OCI-LY7 (cell line): Measurements from ENCODE around the gene SLC39A3. TPM values are rescaled to one million over a fixed set of nuclear protein-coding genes. Genes with fewer than 3 reads are reported as not detected.
A peak's percentile ranks its signal among the peaks of the same experiment; 100 is the strongest.

Experiments
- BruUV-seq: library from RNA; stranded (reverse); fragments of 400-500 nt; replicated peaks from 2 replicates; lab custom pipeline; 2021; lab: Mats Ljungman, UMichigan
- CTCF ChIA-PET: fragments of 300-600 bp; sonication (Branson Sonifier 250); formaldehyde crosslinking; loops from one replicate; lab custom pipeline; 2022; ENCODE audit warnings: antibody characterized with exemption; ENCODE audit not compliant: unreplicated experiment; lab: Charles Lee
- POLR2A ChIA-PET: fragments of 300-600 bp; sonication (Branson Sonifier 250); formaldehyde crosslinking; loops from one replicate; lab custom pipeline; 2022; ENCODE audit warnings: antibody characterized with exemption; lab: Charles Lee
- DNase-seq: peaks from one replicate; pipeline ENCODE4 v3.0.0-alpha.2; 2015; ENCODE audit warnings: low spot score
- H2AFZ ChIP-seq: fragments of 200-600 bp; sonication (generic), shearing (Covaris generic); 2 replicates; pipeline ENCODE4 v1.6.1; 2014; ENCODE audit warnings: mild to moderate bottlenecking, antibody characterized with exemption, low read length, moderate library complexity
- H3K27ac ChIP-seq: fragments of 200-600 bp; sonication (generic); 2 replicates; pipeline ENCODE4 v1.5.1; 2014; ENCODE audit warnings: mixed run types, low read depth, mild to moderate bottlenecking, moderate library complexity, low read length, inconsistent platforms; ENCODE audit not compliant: poor library complexity, severe bottlenecking
- H3K36me3 ChIP-seq: fragments of 200-600 bp; sonication (generic); 2 replicates; pipeline ENCODE4 v1.6.1; 2014; ENCODE audit warnings: mild to moderate bottlenecking, antibody characterized with exemption, low read length, moderate library complexity, mixed read lengths; ENCODE audit not compliant: insufficient read depth
- H3K4me1 ChIP-seq: fragments of 200-600 bp; sonication (generic); 2 replicates; pipeline ENCODE4 v1.5.1; 2014; ENCODE audit warnings: mild to moderate bottlenecking, low read length; ENCODE audit not compliant: insufficient read depth, poor library complexity, severe bottlenecking
- H3K4me2 ChIP-seq: fragments of 200-600 bp; sonication (generic); 2 replicates; pipeline ENCODE4 v1.6.1; 2014; ENCODE audit warnings: mild to moderate bottlenecking, low read length
- H3K4me3 ChIP-seq: fragments of 200-600 bp; sonication (generic); 2 replicates; pipeline ENCODE4 v1.5.1; 2014; ENCODE audit warnings: mild to moderate bottlenecking, low read depth, low read length; ENCODE audit not compliant: poor library complexity, severe bottlenecking
- H3K79me2 ChIP-seq: fragments of 200-600 bp; sonication (generic); 2 replicates; pipeline ENCODE4 v1.6.1; 2016; ENCODE audit warnings: low read depth, mild to moderate bottlenecking, low read length, moderate library complexity, mixed read lengths; ENCODE audit not compliant: insufficient read depth
- H3K9me2 ChIP-seq: fragments of 200-600 bp; sonication (generic); 2 replicates; pipeline ENCODE4 v1.6.1; 2016; ENCODE audit warnings: mild to moderate bottlenecking, low read length, mixed read lengths; ENCODE audit not compliant: insufficient read depth
- H3K9me3 ChIP-seq: fragments of 200-600 bp; sonication (generic); 2 replicates; pipeline ENCODE4 v1.6.1; 2014; ENCODE audit warnings: mild to moderate bottlenecking, mixed run types, low read length, mixed read lengths
- H4K20me1 ChIP-seq: fragments of 200-600 bp; sonication (generic); 2 replicates; pipeline ENCODE4 v1.6.1; 2014; ENCODE audit warnings: mild to moderate bottlenecking, antibody characterized with exemption, low read length, moderate library complexity, mixed read lengths; ENCODE audit not compliant: insufficient read depth
- CTCF ChIP-seq: fragments of 200-600 bp; sonication (generic); conservative IDR thresholded peaks from 2 replicates; pipeline ENCODE4 v1.5.1; 2014; ENCODE audit warnings: mild to moderate bottlenecking, antibody characterized with exemption, low read length, moderate library complexity, mixed read lengths
- EZH2phosphoT487 ChIP-seq: fragments of 200-600 bp; sonication (generic); IDR thresholded peaks from 2 replicates; pipeline ENCODE4 v1.6.1; 2018; ENCODE audit warnings: low read depth, borderline replicate concordance, mild to moderate bottlenecking, mixed run types, antibody characterized with exemption, low read length, moderate library complexity, mixed read lengths
- intact Hi-C: fragments of 100-400 bp; cut with micrococcal nuclease; formaldehyde crosslinking; loops from one replicate; pipeline ENCODE4 v1.10.0; 2022; ENCODE audit not compliant: unreplicated experiment
- total RNA-seq, 2 experiments: library from RNA; depleted of rRNA in 1 of 2; stranded (reverse); fragments of >200 nt in 1 of 2; shearing (Covaris generic) in 1 of 2; gene quantifications; 2 replicates each; pipeline ENCODE4 v1.2.3, GENCODE V29; 2014 to 2022

Gene SLC39A3
- total RNA-seq, 2 experiments from 2014 or later = 45.6 to 46.8 TPM

DNA sequence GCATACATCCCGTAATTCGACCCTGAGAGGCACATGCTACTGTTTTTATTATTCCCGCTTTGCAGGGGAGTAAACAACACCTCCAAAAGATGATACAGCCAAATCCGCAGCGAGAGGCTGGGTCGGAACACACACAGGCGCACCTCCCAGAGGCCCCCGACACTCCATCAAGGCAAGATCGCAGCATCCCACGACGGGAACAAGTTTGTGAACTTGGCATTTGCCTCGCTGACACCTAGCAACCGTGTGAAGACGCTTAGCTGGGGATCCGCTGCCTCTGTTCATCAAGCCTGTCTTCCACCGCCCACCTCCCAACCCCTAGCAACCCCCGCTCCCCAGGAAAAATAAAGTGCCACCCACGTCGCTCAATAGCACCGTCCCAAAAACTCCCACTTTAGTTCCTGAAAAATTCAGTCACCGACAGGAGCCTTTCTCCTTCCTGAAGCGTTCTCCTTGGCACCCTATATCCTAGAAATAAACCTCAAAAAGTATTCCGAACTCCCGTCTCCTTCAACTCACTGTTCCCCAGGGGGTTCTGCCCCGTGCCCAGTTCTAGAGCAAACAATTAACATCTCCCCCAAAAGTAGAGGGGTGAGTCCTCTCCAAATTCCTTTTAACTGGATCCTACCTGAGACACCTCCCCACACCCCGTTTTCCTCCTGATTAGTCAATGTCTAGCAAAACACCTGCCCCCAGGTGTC is 39.0 kb downstream of the SLC39A3 start:
- intact Hi-C loops = no loop called here
- peak; percentile 44 for DNase-seq
- no peak for TF ChIP-seq CTCF
- no peak for TF ChIP-seq EZH2phosphoT487
- no peaks in the 10 kb centered on the region for H3K36me3 ChIP-seq
- H4K20me1 ChIP-seq = peaks cover 4% of the 10 kb centered on the region; the same call in 1 of the 2 replicates
- no peaks in the 10 kb centered on the region for H3K79me2 ChIP-seq
- no peaks in the 10 kb centered on the region for H3K9me3 ChIP-seq
- H3K4me3 ChIP-seq = peak overlapping the region; percentile 78
- CTCF ChIA-PET = no interaction called here
- H3K9me2 ChIP-seq = no peaks in the 10 kb centered on the region
- BruUV-seq = no TSS peak
- POLR2A ChIA-PET = interaction anchor here (0.7 to 1.5 kb wide), 3 partner anchors 10 to 224 kb away, joined by 3 to 4 read pairs (median 3); partner anchors contain the start of gene GADD45B
- H2AFZ ChIP-seq = no peak overlapping the region
- H3K27ac ChIP-seq = peak overlapping the region; percentile 90
- peaks cover 65% of the 10 kb centered on the region for H3K4me1 ChIP-seq
- peak overlapping the region; percentile 76 for H3K4me2 ChIP-seq

- intact Hi-C loops = loop anchor here (2.0 kb wide), 3 partner anchors 19 to 49 kb away; no protein-coding TSS in a partner anchor
- TF ChIP-seq CTCF (no peak), EZH2phosphoT487 (no peak)
- BruUV-seq = no TSS peak
- peak overlapping the region; percentile 90 for H3K27ac ChIP-seq
- H4K20me1 ChIP-seq = peaks cover 4% of the 10 kb centered on the region; the same call in 1 of the 2 replicates
- POLR2A ChIA-PET = interaction anchor here (0.5 to 1.5 kb wide), 3 partner anchors 9 to 67 kb away, joined by 4 to 9 read pairs (median 5); no protein-coding TSS in a partner anchor
- H3K79me2 ChIP-seq = no peaks in the 10 kb centered on the region
- no peaks in the 10 kb centered on the region for H3K9me2 ChIP-seq
- no peak overlapping the region for H2AFZ ChIP-seq
- CTCF ChIA-PET = no interaction called here
- peak; percentile 61 for DNase-seq
- peak overlapping the region; percentile 58 for H3K4me3 ChIP-seq
- H3K4me1 ChIP-seq = peaks cover 77% of the 10 kb centered on the region
- H3K9me3 ChIP-seq = no peaks in the 10 kb centered on the region
- peak overlapping the region; percentile 76 for H3K4me2 ChIP-seq
- no peaks in the 10 kb centered on the region for H3K36me3 ChIP-seq
Observed at GRCh38 chr19:2699413-2700140, 40.2 kb downstream of the SLC39A3 start.
